Measurements from ENCODE around the gene TMEM183A. TPM values are rescaled to one million over a fixed set of nuclear protein-coding genes. Genes with fewer than 3 reads are reported as not detected.

The TMEM183A gene
- total and polyA plus RNA-seq, 9 of the 15 experiments (the other 6 are each of a cell fraction or from before 2014, with no cell fraction given) = 23.4 to 190 (median 124) TPM

DNA sequence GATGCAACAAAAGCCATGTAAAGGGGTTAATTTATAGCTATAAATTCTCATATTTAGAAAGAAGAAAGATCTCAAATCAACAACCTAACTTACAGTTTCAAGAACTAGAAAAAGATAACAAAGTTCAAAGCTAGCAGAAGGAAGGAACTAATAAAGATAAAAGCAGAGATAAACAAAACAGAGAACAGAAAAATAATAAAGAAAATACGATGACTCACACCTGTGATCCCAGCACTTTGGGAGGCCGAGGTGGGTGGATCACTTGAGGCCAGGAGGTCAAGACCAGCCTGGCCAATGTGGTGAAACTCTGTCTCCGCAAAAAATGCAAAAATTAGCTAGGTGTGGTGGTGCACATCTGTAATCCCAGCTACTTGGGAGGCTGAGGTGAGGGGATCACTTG lies 12.4 kb upstream of the TMEM183A start (continued):
- TF ChIP-seq, protein P1, sequence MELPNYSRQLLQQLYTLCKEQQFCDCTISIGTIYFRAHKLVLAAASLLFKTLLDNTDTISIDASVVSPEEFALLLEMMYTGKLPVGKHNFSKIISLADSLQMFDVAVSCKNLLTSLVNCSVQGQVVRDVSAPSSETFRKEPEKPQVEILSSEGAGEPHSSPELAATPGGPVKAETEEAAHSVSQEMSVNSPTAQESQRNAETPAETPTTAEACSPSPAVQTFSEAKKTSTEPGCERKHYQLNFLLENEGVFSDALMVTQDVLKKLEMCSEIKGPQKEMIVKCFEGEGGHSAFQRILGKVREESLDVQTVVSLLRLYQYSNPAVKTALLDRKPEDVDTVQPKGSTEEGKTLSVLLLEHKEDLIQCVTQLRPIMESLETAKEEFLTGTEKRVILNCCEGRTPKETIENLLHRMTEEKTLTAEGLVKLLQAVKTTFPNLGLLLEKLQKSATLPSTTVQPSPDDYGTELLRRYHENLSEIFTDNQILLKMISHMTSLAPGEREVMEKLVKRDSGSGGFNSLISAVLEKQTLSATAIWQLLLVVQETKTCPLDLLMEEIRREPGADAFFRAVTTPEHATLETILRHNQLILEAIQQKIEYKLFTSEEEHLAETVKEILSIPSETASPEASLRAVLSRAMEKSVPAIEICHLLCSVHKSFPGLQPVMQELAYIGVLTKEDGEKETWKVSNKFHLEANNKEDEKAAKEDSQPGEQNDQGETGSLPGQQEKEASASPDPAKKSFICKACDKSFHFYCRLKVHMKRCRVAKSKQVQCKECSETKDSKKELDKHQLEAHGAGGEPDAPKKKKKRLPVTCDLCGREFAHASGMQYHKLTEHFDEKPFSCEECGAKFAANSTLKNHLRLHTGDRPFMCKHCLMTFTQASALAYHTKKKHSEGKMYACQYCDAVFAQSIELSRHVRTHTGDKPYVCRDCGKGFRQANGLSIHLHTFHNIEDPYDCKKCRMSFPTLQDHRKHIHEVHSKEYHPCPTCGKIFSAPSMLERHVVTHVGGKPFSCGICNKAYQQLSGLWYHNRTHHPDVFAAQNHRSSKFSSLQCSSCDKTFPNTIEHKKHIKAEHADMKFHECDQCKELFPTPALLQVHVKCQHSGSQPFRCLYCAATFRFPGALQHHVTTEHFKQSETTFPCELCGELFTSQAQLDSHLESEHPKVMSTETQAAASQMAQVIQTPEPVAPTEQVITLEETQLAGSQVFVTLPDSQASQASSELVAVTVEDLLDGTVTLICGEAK (IDR thresholded peaks at IDR 0.05) = peak; percentile 68; the same call in 1 of the 2 replicates
- TF ChIP-seq, protein P1 (CRISPR knock-in tag; IDR thresholded peaks at IDR 0.05) = no peak
- TF ChIP-seq, protein P2, sequence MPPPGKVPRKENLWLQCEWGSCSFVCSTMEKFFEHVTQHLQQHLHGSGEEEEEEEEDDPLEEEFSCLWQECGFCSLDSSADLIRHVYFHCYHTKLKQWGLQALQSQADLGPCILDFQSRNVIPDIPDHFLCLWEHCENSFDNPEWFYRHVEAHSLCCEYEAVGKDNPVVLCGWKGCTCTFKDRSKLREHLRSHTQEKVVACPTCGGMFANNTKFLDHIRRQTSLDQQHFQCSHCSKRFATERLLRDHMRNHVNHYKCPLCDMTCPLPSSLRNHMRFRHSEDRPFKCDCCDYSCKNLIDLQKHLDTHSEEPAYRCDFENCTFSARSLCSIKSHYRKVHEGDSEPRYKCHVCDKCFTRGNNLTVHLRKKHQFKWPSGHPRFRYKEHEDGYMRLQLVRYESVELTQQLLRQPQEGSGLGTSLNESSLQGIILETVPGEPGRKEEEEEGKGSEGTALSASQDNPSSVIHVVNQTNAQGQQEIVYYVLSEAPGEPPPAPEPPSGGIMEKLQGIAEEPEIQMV (tag; conservative IDR thresholded peaks at IDR 0.05; ENCODE audit: low read depth) = no peak
- no peak for TF ChIP-seq SMAD2 (IDR thresholded peaks at IDR 0.05; ENCODE audit: low read depth, low read length)
- TF ChIP-seq, protein P3, sequence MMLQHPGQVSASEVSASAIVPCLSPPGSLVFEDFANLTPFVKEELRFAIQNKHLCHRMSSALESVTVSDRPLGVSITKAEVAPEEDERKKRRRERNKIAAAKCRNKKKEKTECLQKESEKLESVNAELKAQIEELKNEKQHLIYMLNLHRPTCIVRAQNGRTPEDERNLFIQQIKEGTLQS (IDR thresholded peaks at IDR 0.05) = peak; percentile 68
- TF ChIP-seq, protein P3 (CRISPR knock-in tag; conservative IDR thresholded peaks at IDR 0.05) = no peak
- TF ChIP-seq, protein P4, sequence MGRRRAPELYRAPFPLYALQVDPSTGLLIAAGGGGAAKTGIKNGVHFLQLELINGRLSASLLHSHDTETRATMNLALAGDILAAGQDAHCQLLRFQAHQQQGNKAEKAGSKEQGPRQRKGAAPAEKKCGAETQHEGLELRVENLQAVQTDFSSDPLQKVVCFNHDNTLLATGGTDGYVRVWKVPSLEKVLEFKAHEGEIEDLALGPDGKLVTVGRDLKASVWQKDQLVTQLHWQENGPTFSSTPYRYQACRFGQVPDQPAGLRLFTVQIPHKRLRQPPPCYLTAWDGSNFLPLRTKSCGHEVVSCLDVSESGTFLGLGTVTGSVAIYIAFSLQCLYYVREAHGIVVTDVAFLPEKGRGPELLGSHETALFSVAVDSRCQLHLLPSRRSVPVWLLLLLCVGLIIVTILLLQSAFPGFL (CRISPR knock-in tag; IDR thresholded peaks at IDR 0.05) = no peak
- no peak for TF ChIP-seq U2AF1 (optimal IDR thresholded peaks at IDR 0.05; ENCODE audit: low read depth, low read length)
- TF ChIP-seq ZNF316 (IDR thresholded peaks at IDR 0.05) = 0 out of 2 replicates have a peak, but pooled peaks have one; percentile 18
- TF ChIP-seq FOSL1 (tag; conservative IDR thresholded peaks at IDR 0.05) = peak; percentile 60; the same call in 1 of the 2 replicates
- TF ChIP-seq JUND (IDR thresholded peaks at IDR 0.05; ENCODE audit: borderline replicate concordance, low read depth, low read length) = peak; percentile 47; the same call in 1 of the 2 replicates
- TF ChIP-seq JUND (tag; IDR thresholded peaks at IDR 0.05; ENCODE audit: borderline replicate concordance, low read depth, low read length) = no peak
- no peak for TF ChIP-seq BACH1 (tag; IDR thresholded peaks at IDR 0.05)
- no peak for TF ChIP-seq DACH1 (IDR thresholded peaks at IDR 0.05; ENCODE audit: partially characterized antibody)
- TF ChIP-seq DPF2 (IDR thresholded peaks at IDR 0.05) = peak; percentile 53; the same call in 1 of the 2 replicates
- TF ChIP-seq ZNF143 (CRISPR knock-in tag; IDR thresholded peaks at IDR 0.05) = no peak
- TF ChIP-seq NRF1 (conservative IDR thresholded peaks at IDR 0.05 in 1 of 2, IDR thresholded peaks at IDR 0.05 in 1 of 2) = no peak
